Stimulated activated CD4-positive, alpha-beta T cell treated with anti-CD3 and anti-CD28 coated beads, Interleukin-4, amount 100 ng/mL, for 4 hours (primary cell): ENCODE results near the gene SKA2.
"Not testable (repeated sequence)": the region's sequence is repeated elsewhere in the genome, so short reads cannot be mapped to it uniquely, and the experiment has no call there.

Source experiments
- DNase-seq, 2 experiments: peaks; one replicate each; pipeline ENCODE4 v3.0.0-alpha.2; 2020

SKA2 gene

DNA sequence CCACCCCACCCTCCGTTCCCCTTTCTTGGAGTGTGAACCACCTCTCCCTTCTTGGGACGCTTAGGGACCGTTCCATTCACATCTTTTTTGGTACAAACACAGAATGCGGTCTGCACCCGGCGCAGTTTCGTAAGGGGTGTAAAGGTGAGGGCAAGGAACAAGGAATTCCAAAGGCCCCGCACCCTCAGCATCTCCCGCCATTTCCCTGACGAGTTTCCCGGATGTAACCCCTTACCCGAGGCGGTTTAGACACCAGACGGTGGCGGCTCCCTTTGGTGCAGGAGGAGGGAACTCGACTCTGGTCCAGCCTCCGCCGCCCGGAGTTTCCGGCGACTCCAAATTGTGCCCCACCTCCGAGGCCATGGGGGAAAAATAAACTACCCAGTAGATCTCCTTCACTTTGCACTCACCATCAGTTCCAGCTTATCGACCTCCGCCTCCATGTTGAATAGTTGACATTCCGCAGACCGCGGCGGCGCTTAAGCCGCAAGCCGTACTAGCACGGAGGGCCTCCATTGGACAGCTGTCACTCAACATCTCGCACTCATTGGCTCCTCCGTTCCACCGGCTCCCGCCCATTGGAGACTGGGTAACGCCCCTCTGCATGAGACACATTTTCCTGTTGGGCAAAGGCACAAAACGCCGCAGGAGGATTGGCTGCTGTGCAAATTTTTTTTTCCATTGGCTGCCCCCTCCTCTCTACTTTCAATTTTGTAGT is at the start of gene SKA2:
Gene SKA2 (minus strand): TSS at position 466 of the 718 bp plus-strand sequence. CDS start 23 bp downstream, at position 443.
- peak; percentile 84 to 98 for DNase-seq

DNA sequence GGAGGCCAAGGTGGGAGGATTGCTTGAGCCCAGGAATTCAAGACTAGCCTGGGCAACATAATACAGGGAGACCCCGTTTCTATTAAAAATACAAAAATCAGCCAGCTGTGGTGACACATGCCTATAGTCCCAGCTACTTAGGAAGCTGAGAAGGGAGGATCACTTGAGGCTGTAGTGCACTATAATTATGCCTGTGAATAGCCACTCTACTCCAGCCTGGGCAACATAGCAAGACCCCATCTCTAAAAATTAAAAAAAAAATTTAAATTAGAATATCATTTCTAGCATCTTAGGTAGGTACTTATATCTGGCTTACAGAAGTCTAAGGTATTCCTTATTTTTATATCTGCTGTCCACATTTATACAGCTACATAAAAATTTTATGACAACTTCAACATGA is 47.3 kb upstream of the SKA2 start:
- DNase-seq = no peak

DNA sequence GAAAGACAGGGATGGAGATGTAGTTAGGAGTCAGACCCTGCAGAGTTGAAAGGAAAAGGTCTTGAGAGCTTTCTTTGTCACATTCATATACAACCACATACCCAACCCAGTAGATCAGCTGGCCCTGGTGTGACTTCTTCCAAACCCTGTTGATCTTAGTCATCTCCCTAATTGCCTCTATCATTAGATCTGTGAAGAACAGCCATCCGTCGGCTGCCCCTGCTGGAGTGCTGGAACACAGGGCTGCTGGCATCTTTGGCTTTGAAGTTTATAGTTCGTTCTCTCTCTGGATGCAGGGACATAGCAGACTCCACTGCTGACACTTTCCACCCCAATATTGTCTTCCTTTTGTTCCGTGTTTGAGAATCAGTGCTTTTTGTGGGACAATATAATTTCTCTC is 44.4 kb upstream of the SKA2 start:
- no peak for DNase-seq

DNA sequence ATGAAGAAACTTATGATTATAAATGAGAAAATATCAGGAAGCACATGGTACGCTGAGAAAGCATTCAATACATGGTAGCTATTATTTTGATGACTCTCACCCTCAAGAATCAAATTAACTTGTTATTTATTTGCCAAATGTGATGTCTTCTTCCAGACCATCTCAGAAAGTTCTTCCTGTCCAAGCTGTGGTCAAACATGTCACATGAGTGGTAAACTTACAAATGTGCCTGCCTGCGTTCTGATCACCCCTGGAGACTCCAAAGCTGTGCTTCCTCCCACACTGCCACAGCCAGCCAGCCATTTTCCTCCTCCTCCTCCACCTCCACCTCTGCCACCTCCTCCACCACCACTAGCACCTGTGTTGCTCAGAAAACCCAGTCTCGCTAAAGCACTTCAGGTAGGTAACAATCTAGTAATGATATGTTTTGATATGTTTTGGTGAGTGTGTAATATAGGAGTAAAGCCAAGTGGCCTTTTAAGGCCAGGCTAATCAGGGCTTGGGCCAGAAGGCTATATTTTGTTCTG is 38.4 kb upstream of the SKA2 start:
- no peak for DNase-seq

GRCh38 chr17:59190806-59191205 is 35.8 kb upstream of the SKA2 start:
- DNase-seq = no peak

DNA sequence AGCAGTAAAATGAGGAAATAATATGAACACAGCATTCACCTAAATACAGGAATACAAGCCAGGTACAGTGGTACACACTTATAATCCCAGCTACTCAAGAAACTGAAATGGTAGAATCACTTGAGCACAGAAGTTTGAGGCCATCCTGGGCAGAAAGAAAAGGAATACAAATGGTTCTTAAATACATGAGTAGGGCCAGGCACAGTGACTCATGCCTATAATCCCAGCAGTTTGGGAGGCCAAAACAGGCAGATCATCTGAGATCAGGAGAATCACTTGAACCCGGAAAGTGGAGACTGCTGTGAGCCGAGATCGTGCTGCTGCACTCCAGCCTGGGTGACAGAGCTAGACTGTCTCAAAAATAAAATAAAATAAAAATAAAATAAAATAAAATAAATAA is 31.9 kb upstream of the SKA2 start:
- DNase-seq = no peak

DNA sequence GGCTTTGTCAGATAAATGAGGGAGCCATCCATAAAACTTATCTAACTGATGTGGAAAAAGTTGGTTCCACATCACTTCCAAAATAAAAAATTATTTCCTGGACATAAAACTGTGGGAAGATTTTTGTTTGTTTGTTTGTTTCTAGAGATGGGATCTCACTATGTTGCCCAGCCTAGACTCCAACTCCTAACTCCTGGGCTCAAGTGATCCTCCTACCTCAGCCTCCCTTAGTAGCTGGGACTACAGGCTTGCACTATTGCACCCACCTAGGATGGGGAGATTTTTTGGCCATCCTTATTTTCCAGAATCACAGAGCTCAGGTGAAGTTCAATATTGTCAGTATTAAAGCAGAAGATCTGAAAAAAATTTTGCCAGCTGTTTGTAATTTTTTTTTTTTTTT is 31.0 kb upstream of the SKA2 start:
- DNase-seq = no peak

GRCh38 chr17:59181481-59181880 is 26.5 kb upstream of the SKA2 start:
- DNase-seq = no peak

- no peak for DNase-seq
These were observed 25.6 kb upstream of the SKA2 start for GRCh38 chr17:59180626-59181025.

DNA sequence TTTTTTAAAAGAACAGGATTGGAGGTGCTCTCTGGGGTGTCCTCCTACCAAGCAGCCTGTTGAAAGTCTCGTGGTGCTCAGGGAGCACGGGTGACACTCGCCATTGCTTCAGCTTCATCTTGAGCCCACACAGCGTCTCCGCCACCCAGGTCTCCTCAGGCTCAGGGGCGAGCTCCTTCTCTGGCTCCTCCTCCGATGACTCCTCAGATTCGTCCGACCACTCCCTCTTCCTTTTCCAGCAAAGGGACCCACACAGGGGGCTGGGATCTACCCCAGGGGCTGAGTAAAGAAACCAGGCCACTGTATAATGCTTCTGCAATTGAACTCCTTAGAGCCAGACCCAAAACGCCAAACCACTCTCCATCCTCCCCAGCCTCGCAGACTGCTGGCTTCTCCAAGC is 24.6 kb upstream of the SKA2 start:
- not testable (repeated sequence) for DNase-seq

DNA sequence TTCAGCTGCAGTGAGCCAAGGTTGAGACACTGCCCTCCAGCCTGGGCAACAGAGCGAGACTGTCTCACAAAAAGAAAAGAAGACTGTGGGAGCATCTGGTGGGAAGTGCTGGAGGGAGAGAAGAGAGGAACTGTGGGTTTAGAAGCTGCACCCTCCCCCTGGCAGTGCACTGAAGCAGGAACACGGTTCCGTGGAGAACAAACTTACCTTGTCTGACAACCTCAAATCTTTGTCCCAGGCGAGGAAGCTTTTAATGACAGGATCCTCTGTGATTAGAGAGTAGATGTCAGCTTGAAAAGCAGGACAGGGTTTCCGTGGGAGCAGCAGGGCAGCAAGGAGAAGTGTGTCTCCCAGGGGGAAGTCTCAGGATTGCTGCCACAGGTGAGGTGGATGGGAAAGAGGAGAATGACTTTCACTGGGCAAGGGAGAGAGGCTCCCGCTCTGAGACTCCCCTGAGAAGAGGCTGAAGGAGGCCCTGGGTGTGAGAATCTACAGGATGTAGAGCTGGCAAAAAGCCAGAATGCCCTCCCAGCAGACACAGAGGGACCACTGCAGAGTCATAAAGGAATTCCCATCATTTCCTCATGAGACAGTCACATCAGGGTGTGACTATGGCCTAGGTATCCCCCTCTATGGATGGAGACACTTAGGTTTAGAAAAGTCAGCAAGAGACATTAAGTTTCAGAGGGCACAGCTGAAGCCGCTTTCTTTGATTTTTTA is 23.4 kb upstream of the SKA2 start:
- no peak for DNase-seq

DNA sequence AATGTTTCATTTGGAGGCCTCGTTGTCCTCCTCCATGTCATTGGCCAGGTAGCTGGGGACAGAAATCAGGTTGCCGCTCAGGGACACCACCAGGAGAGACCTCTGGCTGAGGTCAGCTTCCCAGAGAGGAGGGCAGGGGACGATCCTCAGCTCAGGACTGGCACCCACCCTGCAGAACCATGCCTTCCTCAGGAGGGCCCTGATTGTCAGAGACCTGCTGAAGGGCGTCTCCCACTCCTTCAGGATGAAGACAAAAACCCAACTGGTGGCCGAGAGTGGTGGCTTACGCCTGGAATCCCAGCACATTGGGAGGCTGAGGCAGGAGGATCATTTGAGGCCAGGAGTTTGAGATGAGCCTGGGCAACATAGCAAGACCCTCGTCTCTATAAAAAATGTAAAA is 20.1 kb upstream of the SKA2 start:
- DNase-seq = no peak

GRCh38 chr17:59174671-59175070 is 19.7 kb upstream of the SKA2 start:
- no peak for DNase-seq

DNA sequence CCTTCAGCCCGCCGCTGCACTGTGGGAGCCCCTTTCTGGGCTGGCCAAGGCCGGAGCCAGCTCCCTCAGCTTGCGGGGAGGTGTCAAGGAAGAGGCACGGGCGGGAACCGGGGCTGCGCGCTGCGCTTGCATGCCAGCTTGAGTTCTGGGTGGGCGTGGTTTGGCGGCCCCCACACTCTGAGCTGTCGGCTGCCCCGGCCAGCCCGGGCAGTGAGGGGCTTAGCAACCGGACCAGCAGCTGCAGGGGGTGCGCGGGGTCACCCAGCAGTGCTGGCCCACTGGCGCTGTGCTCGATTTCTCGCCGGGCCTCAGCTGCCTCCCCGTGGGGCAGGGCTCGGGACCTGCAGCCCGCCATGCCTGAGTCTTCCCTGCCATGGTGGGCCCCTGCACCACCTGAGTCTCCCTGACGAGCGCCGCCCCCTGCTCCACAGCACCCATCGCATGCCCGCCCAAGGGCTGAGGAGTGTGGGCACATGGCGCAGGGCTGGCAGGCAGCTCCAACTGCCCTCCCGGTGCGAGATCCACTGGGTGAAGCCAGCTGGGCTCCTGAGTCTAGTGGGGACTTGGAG is 17.5 kb upstream of the SKA2 start:
- no peak for DNase-seq

DNA sequence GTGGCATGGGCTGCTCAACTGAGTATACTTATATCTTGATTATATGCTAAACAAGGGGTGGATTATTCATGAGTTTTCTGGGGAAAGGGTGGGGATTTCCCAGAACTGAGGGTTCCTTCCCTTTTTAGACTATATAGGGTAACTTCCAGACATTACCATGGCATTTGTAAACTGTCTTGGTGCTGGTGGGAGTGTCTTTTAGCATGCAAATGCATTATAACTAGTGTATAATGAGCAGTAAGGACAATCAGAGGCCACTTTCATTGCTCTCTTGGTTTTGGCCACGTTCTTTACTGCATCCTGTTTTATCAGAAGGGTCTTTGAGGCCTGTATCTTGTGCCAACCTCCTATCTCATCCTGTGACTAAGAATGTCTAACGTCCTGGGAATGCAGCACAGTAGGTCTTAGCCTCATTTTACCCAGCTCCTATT is 12.6 kb upstream of the SKA2 start:
- DNase-seq = no peak

DNA sequence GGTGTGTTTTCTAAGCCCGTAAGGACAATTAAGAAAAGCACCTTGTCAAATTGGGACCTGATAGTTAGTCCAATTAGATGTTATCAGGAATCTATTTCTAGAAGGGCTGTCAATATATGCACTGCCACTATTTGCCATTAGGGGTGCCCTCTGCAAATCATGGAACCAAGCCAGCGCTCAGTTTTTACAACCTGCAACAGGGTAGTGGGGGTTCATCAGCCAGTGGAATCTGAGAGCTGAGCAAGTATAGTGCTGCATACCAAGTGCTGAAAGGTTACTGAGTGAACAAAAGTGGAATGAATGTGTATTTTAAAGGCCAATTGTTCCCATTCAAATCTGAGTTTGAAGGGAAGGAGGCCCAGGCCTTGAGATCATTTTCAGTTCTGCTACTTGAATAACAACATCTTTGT is 11.0 kb upstream of the SKA2 start:
- DNase-seq = peak; percentile 8 to 11

DNA sequence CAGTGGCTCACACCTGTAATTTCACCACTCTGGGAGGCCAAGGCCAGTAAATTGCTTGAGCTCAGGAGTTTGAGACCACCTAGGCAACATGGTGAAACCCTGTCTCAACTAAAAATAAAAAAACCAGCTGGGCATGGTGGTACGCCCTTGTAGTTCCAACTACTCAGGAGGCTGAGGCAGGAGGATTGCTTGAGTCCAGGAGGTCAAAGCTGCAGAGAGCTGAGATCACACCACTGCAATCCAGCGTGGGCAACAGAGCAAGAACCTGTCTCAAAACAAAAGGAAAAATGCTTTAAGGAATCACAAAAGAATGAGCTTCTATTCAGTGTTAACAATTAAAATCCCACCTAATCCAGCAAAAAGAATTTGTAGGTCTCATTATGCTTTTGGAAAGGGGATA is 6.5 kb upstream of the SKA2 start:
- no peak for DNase-seq

DNA sequence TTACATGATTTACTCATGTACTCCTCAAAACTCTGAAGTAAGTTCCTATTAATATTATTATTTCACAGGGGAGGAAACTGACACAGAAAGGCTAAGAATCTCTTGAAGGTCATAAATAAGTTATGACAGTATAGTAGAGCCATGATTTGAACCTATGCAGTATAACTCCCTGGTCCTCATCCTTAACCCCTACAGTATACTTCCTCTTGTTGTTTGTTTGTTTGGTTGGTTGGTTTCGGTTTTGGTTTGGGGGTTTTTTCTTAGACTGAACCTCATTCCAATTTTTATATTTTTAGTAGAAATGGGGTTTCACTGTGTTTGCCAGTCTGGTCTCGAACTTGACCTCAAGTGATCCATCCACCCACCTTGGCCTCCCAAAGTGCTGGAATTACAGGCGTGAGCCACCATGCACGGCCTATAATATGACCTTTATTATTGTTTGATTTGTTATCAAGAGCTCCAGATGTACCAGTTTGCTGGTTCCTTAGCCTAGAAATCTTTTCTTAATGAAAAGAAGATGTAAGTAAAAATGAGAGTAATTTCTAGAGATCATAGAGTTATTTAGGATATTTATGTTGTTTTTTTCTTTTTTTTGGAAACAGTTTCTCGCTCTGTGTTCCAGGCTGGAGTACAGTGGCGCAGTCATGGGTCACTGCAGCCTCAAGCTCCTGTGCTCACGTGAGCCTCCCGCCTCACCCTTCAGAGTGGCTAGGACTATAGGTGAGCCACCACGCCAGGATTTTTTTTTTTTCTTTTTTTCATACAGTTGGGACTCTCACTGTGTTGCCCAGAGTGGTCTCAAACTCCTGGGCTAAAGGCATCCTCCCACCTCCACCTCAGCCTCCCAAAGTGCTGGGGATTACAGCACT is 5.4 kb upstream of the SKA2 start:
- no peak for DNase-seq

GRCh38 chr17:59155439-59156177 is 622 bp upstream of the SKA2 start, which contains the start of gene PRR11:
Gene PRR11 (plus strand): TSS chr17:59155746. CDS start chr17:59169753, 14,007 bp downstream.
- DNase-seq = peak; percentile 78 to 93

GRCh38 chr17:59154292-59154720 is 680 bp downstream of the SKA2 start:
- peak; percentile 14 to 22 for DNase-seq

- DNase-seq = no peak
These were observed 2.1 kb downstream of the SKA2 start for GRCh38 chr17:59152925-59153324.

DNA sequence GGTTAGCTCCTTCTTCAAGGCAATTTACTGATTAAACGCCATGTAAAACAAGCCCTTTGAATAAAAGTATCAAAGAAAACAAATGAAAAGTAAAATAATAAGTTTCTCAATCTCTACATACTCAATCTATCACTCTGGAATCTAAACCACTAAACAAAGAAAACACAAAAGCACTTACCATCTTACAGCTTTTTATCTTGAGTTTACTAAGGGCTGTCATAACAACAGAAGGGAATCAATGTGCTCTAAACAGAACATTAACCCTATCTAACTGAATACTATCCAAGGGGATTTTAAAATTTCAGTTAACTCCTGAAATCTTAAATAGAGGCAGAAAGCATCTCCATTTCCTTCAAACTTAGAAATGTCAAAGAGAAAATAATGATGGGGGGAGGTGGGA is 3.4 kb downstream of the SKA2 start:
- no peak for DNase-seq
